PC-3 (cell line): ENCODE data around the gene CCDC7.

Experiments used
- CTCF ChIP-seq: fragments of 300-600 bp; sonication (generic); conservative IDR thresholded peaks from 2 replicates; pipeline ENCODE4 v1.5.1; 2017; ENCODE audit warnings: antibody characterized with exemption, low read depth, mild to moderate bottlenecking, low read length
- EZH2 ChIP-seq: fragments of 300-600 bp; sonication (generic); IDR thresholded peaks from one replicate; pipeline ENCODE4 v1.6.1; 2017; ENCODE audit warnings: antibody characterized with exemption, mild to moderate bottlenecking, low read length; ENCODE audit not compliant: unreplicated experiment
- EZH2phosphoT487 ChIP-seq: fragments of 300-600 bp; sonication (generic); IDR thresholded peaks from 2 replicates; pipeline ENCODE4 v1.6.1; 2018; ENCODE audit warnings: mild to moderate bottlenecking, antibody characterized with exemption, low read length, borderline replicate concordance

GRCh38 chr10:32790483-32790882 is 344.5 kb downstream of the CCDC7 start:
- TF ChIP-seq CTCF (no peak), EZH2 (no peak), EZH2phosphoT487 (no peak)
